Neural crest cell (in vitro differentiated cells): Measurements from ENCODE around the gene RASD1. TPM values are rescaled to one million over a fixed set of nuclear protein-coding genes. Genes with fewer than 3 reads are reported as not detected.

Experiments used
- DNase-seq: peaks from one replicate; pipeline ENCODE4 v3.0.0; 2021; ENCODE audit warnings: low read depth, mixed read lengths, low spot score
- H3K27ac Mint-ChIP-seq: one replicate; pipeline ENCODE4 v1.8.0; 2021; ENCODE audit warnings: mild to moderate bottlenecking, mixed read lengths; ENCODE audit not compliant: unreplicated experiment
- H3K27me3 Mint-ChIP-seq: 2 replicates; pipeline ENCODE4 v1.8.0; 2021; ENCODE audit warnings: low read depth, mild to moderate bottlenecking, mixed read lengths
- H3K36me3 Mint-ChIP-seq: 2 replicates; pipeline ENCODE4 v1.8.0; 2021; ENCODE audit warnings: low read depth, mild to moderate bottlenecking, mixed read lengths
- H3K4me1 Mint-ChIP-seq: 2 replicates; pipeline ENCODE4 v1.8.0; 2021; ENCODE audit warnings: mixed read lengths
- H3K4me3 Mint-ChIP-seq: one replicate; pipeline ENCODE4 v1.8.0; 2021; ENCODE audit warnings: mild to moderate bottlenecking, mixed read lengths
- H3K9me3 Mint-ChIP-seq: 2 replicates; pipeline ENCODE4 v1.8.0; 2021; ENCODE audit warnings: mixed read lengths
- total RNA-seq: library from RNA; stranded (reverse); gene quantifications from 2 replicates; pipeline ENCODE4 v1.2.1, GENCODE V29; 2021
- TF ChIP-seq, protein P1 (sequence below): fragments of 200-600 bp; sonication (generic); conservative IDR thresholded peaks from 2 replicates; pipeline ENCODE4 v1.5.0; 2021; ENCODE audit warnings: antibody characterized with exemption, mild to moderate bottlenecking

Gene RASD1
- total RNA-seq, 1 donor from 2014 or later, result 8.0 TPM

DNA sequence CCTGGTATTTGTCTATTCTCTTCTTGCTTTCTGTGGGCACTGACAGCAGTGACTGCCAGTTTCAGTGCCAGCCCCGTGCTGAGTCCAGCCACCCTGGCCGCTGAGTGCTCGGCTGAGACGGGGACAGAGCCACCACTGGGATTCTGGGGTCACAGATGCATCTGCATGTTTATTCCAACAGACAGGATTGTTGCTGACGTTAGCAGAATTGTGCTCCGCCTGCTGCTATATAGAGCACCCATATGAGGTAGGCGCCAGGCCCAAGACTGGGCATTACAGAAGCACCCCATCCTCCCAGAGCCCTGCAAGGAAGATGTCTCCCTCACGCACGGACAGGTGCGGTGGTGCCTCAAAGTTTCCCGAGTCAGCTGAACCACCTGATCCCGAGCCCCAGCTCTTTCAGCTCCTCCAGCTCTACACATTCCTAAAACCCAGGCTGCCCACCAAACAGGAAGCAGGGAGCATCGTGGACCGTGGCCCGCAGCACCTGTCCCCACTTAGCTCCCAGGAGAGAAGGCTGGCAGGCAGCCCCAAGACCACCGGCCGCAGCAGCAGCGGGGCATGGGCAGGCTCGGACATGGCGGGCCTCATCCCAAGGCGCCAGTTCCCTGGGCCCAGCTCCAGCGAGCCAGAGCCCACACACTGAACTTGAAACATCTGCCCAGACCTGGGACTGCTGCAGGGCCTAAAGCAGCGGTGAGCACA is 44.9 kb upstream of the RASD1 start:
- DNase-seq, result no peak
- Mint-ChIP-seq H3K27ac (no peak overlapping the region), H3K9me3 (no peaks in the 10 kb centered on the region), H3K4me3 (no peak overlapping the region), H3K27me3 (no peaks in the 10 kb centered on the region), H3K4me1 (peaks cover 6% of the 10 kb centered on the region), H3K36me3 (no peaks in the 10 kb centered on the region)
- TF ChIP-seq, protein P1, sequence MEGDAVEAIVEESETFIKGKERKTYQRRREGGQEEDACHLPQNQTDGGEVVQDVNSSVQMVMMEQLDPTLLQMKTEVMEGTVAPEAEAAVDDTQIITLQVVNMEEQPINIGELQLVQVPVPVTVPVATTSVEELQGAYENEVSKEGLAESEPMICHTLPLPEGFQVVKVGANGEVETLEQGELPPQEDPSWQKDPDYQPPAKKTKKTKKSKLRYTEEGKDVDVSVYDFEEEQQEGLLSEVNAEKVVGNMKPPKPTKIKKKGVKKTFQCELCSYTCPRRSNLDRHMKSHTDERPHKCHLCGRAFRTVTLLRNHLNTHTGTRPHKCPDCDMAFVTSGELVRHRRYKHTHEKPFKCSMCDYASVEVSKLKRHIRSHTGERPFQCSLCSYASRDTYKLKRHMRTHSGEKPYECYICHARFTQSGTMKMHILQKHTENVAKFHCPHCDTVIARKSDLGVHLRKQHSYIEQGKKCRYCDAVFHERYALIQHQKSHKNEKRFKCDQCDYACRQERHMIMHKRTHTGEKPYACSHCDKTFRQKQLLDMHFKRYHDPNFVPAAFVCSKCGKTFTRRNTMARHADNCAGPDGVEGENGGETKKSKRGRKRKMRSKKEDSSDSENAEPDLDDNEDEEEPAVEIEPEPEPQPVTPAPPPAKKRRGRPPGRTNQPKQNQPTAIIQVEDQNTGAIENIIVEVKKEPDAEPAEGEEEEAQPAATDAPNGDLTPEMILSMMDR, result no peak

DNA sequence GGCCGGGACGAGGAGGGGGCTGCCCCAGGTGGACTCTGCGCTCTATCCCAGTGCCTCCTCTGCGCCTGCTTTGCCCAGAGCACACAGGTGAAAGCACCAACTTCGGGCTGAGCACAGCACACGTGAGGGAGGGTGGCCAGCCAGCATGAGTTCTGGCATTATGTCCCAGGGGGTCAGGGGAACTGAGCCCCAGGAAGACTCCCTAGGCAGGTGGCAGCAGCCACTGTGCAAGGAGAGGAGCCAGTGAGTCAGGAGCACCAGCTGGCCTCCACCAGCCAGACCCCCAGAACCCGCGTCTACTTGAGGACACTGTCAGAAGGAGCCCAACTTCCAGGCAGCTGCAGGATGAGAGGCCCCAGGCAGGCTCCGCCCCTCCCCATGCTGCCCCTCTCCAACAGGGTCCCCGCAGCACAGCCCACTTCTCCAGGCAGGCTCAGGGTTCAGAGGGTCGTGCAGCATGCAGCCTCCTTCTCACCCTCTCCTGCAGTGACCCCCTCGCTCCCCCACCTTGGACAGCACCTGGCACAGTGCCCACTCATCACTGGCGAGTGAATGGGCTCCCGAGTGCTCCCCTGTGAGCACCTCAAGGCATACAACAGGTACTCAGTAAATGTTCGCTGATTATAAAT is 44.2 kb upstream of the RASD1 start:
- no peak overlapping the region for H3K4me3 Mint-ChIP-seq
- TF ChIP-seq, protein P1, result no peak
- no peak for DNase-seq
- peaks cover 6% of the 10 kb centered on the region for H3K4me1 Mint-ChIP-seq
- H3K9me3 Mint-ChIP-seq, result no peaks in the 10 kb centered on the region
- H3K36me3 Mint-ChIP-seq, result no peaks in the 10 kb centered on the region
- no peaks in the 10 kb centered on the region for H3K27me3 Mint-ChIP-seq
- no peak overlapping the region for H3K27ac Mint-ChIP-seq

DNA sequence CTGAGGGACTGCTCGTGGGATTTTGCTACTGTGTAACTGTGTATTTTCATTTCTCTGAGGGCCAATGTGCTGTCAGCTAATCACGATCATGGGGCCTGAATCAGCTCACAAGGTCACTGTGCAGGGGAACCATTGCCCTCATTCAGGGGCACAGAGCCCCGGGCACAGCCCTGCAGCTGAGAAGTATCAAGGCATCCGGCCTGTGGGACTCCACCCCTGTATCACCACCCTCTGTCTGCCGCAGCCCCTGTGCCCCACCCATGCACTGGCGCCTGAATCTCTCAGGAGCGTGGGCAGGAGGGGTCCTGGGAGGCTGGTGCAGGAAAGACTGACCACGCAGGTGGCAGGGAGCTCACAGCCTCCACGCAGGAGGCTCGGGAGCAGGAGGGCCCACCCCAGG is 43.4 kb upstream of the RASD1 start:
- Mint-ChIP-seq H3K4me1 (peaks cover 6% of the 10 kb centered on the region), H3K27ac (no peak overlapping the region), H3K4me3 (no peak overlapping the region), H3K27me3 (no peaks in the 10 kb centered on the region), H3K36me3 (no peaks in the 10 kb centered on the region), H3K9me3 (no peaks in the 10 kb centered on the region)
- no peak for DNase-seq
- TF ChIP-seq, protein P1, result no peak

DNA sequence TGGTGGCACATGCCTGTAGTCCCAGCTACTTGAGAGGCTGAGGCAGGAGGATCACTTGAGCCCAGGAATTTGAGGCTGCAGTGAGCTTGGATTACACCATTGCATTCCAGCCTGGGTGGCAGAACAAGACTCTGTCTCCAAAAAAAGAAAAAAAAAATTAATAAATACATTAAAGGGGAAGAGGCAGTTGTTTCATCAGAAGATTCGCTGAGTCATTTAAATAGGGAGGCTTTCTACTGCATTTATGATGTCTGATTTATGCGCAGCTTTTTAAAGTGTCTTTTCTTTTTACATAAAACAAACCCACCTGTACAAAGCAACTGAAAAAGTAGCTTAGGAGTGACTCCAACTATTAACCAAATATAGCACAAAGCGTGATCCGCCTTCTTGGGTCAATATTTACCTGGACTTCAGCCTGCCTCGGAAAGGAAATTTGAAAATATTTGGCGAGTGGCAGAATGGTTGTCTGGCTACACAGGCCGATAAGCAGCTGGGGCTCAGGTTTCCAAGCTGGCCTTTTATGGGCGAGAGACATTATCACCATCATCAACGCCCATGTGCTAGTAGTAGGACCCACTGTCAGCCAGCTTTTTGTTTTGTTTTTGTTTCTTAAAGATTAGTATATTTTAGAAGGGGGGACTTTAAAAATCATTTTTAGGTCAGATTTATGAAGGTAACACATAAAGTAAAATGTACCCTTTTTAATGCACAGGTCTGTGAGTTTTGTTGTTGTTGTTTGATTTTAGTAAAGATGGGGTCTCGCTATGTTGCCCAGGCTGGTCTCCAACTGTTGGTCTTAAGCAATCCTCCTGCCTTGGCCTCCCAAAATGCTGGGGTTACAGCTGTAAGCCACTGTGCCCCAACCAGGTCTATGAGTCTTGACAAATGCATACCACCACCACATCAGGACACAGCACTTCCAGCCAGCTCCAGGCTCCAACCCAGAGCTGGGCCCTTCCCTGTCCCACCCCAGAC is 42.5 kb upstream of the RASD1 start:
- Mint-ChIP-seq H3K27me3 (no peaks in the 10 kb centered on the region), H3K4me1 (peaks cover 6% of the 10 kb centered on the region), H3K4me3 (no peak overlapping the region), H3K27ac (peak overlapping the region; percentile 12), H3K36me3 (no peaks in the 10 kb centered on the region), H3K9me3 (no peaks in the 10 kb centered on the region)
- DNase-seq, result no peak
- TF ChIP-seq, protein P1, result no peak

DNA sequence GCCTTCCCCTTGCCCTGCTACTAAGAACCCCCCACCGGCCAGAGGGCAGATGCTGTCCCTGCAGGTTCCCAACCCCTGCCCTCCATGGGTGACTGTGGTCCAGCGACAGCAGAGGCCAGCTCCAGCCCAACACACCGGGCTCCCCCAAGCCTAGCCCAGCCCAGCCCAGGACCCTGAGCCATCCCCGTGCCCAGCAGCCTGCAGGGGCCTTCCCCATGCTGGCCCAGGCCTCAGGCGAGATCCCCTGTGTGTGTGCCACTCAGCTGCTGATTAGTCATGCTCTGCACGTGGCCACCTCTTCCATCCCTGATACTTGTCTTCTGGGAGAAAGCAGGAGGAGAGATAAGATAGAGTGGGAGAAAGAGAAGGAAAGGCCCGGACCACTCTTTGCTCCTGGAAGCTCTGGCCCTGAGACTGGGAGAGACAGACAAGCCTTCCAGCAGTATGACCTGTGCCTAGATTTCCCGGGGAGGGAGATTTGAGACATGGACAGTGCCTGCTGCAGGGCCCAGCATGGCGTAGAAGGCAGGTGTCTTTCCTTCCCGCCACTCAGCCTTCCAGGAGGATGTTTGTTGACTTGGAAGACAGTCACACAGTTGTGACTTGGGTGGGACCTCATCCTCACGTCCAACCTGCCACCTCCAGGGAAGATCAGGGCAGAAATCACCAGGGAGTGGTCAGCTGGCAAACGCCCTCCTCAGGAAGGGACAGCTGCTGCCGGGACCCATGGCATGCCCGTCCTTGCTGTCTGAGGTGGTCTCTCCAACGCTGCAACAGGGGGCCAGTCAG is 41.3 kb upstream of the RASD1 start:
- Mint-ChIP-seq H3K36me3 (no peaks in the 10 kb centered on the region), H3K4me3 (no peak overlapping the region), H3K27me3 (no peaks in the 10 kb centered on the region), H3K4me1 (peaks cover 6% of the 10 kb centered on the region), H3K9me3 (no peaks in the 10 kb centered on the region), H3K27ac (no peak overlapping the region)
- TF ChIP-seq, protein P1, result no peak
- DNase-seq, result no peak
